ENCODE measurements around the gene ZFP91. TPM values are rescaled to one million over a fixed set of nuclear protein-coding genes. Genes with fewer than 3 reads are reported as not detected.

Gene ZFP91
- total RNA-seq, 1 donor from 2014 or later, result 38.6 TPM

- H3K4me3 ChIP-seq (ENCODE audit: low read depth, low read length), result no peak overlapping the region
- DNase-seq (ENCODE audit: low read depth), result no peak
- H3K36me3 ChIP-seq (ENCODE audit: control insufficient read depth, insufficient read depth, low read length), result peaks cover 5% of the 10 kb centered on the region
- TF ChIP-seq CTCF (IDR thresholded peaks at IDR 0.05; ENCODE audit: insufficient read depth, low read length, poor library complexity, severe bottlenecking), result no peak
- H3K27me3 ChIP-seq (ENCODE audit: control insufficient read depth, insufficient read depth, low read length), result no peaks in the 10 kb centered on the region
Measured at GRCh38 chr11:58617976-58618557, 39.2 kb downstream of the ZFP91 start.

GRCh38 chr11:58621586-58622262 is 42.9 kb downstream of the ZFP91 start:
- TF ChIP-seq CTCF (IDR thresholded peaks at IDR 0.05; ENCODE audit: insufficient read depth, low read length, poor library complexity, severe bottlenecking), result no peak
- Histone ChIP-seq H3K36me3 (ENCODE audit: control insufficient read depth, insufficient read depth, low read length) (peaks cover 3% of the 10 kb centered on the region), H3K27me3 (ENCODE audit: control insufficient read depth, insufficient read depth, low read length) (no peaks in the 10 kb centered on the region), H3K4me3 (ENCODE audit: low read depth, low read length) (no peak overlapping the region)
- no peak for DNase-seq (ENCODE audit: low read depth)

- no peak within 1 kb of the TSS for H3K4me3 ChIP-seq (ENCODE audit: low read depth, low read length)
- DNase-seq (ENCODE audit: low read depth), result no peak
- no peaks in the 10 kb centered on the region for H3K36me3 ChIP-seq (ENCODE audit: control insufficient read depth, insufficient read depth, low read length)
- no peaks in the 10 kb centered on the region for H3K27me3 ChIP-seq (ENCODE audit: control insufficient read depth, insufficient read depth, low read length)
- TF ChIP-seq CTCF (IDR thresholded peaks at IDR 0.05; ENCODE audit: insufficient read depth, low read length, poor library complexity, severe bottlenecking), result no peak
Measured at GRCh38 chr11:58622344-58622743, 43.5 kb downstream of the ZFP91 start, which contains the start of gene CNTF. Gene CNTF, plus strand, starts transcription at chr11:58622665. Its CDS starts 88 bp downstream, at chr11:58622753.

- Histone ChIP-seq H3K27me3 (ENCODE audit: control insufficient read depth, insufficient read depth, low read length) (no peaks in the 10 kb centered on the region), H3K36me3 (ENCODE audit: control insufficient read depth, insufficient read depth, low read length) (no peaks in the 10 kb centered on the region), H3K4me3 (ENCODE audit: low read depth, low read length) (no peak overlapping the region)
- no peak for DNase-seq (ENCODE audit: low read depth)
- no peak for TF ChIP-seq CTCF (IDR thresholded peaks at IDR 0.05; ENCODE audit: insufficient read depth, low read length, poor library complexity, severe bottlenecking)
Measured at GRCh38 chr11:58625086-58625485, 46.2 kb downstream of the ZFP91 start.

GRCh38 chr11:58625826-58626460 is 47.1 kb downstream of the ZFP91 start:
- DNase-seq (ENCODE audit: low read depth), result peak; percentile 80
- no peaks in the 10 kb centered on the region for H3K27me3 ChIP-seq (ENCODE audit: control insufficient read depth, insufficient read depth, low read length)

More at GRCh38 chr11:58625826-58626460, 47.1 kb downstream of the ZFP91 start:
- TF ChIP-seq CTCF (IDR thresholded peaks at IDR 0.05; ENCODE audit: insufficient read depth, low read length, poor library complexity, severe bottlenecking), result no peak
- no peaks in the 10 kb centered on the region for H3K36me3 ChIP-seq (ENCODE audit: control insufficient read depth, insufficient read depth, low read length)
- H3K4me3 ChIP-seq (ENCODE audit: low read depth, low read length), result no peak overlapping the region

Data from kidney epithelial cell (primary cell).